ENCODE data around the gene RRP36.

The RRP36 gene

DNA sequence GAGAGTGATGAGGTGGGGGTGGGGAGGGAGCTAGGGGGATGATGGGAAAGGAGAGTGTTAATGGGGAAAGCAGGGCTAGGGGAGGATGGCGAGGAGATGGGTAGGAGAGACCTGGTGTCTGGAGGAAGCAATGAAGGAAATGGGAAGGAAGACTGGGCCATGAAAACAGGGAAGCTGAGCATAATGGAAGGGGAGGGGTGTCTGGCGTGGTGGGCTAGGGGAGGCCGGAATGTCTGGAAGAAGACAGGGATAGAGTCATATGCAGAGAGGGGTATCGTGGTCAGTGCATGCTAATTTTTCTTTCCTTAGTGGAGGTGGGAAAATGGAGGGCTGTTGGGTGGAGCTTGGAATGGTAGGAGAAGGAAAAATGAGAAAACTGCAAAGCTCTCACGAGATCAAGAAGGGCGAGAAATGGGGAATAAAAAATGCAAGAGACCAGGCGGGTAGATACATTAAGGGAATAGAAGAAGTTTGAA, 7.0 kb upstream of the RRP36 start:
- intact Hi-C loops (cut with micrococcal nuclease): loop anchor here (1.0 to 5.0 kb wide), 3 partner anchors 30 to 797 kb away; partner anchors contain the start of genes KLC4, MRPL2, MRPS10 and PPP2R5D
- H3K4me1 Mint-ChIP-seq (ENCODE audit: low read depth): peaks cover 75% of the 10 kb centered on the region
- H3K4me3 Mint-ChIP-seq: peak overlapping the region; percentile 95
- peaks cover 90% of the 10 kb centered on the region for H3K36me3 Mint-ChIP-seq (ENCODE audit: low read depth)
- H3K9me3 Mint-ChIP-seq: no peaks in the 10 kb centered on the region
- H3K27me3 Mint-ChIP-seq: no peaks in the 10 kb centered on the region
- H3K27ac Mint-ChIP-seq: peak overlapping the region; percentile 86

- Mint-ChIP-seq H3K36me3 (ENCODE audit: low read depth) (peaks cover 86% of the 10 kb centered on the region), H3K27ac (peak overlapping the region; percentile 88), H3K4me3 (peak overlapping the region; percentile 80), H3K27me3 (no peaks in the 10 kb centered on the region), H3K9me3 (no peaks in the 10 kb centered on the region), H3K4me1 (ENCODE audit: low read depth) (peaks cover 78% of the 10 kb centered on the region)
- intact Hi-C loops (cut with micrococcal nuclease): no loop called here
These were observed 5.1 kb upstream of the RRP36 start for GRCh38 chr6:43016176-43016942.

DNA sequence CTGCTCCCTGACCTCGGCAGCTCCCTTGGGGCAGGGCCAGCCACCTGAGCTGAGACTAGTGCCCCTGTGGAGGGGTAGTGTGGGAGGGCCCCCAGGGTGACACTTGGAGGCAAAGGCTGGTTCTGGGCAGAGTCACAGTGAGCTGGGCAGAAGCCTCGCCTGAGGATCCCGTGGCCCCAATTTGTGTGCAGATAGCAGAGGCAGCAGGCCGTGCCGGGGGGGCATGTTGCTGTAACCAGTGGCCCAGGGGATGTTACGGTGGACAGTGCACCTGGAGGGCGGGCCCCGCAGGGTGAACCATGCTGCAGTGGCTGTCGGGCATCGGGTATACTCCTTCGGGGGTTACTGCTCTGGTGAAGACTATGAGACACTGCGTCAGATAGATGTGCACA, 4.5 kb upstream of the RRP36 start:
- peaks cover 73% of the 10 kb centered on the region for H3K4me1 Mint-ChIP-seq (ENCODE audit: low read depth)
- H3K9me3 Mint-ChIP-seq: no peaks in the 10 kb centered on the region
- no peaks in the 10 kb centered on the region for H3K27me3 Mint-ChIP-seq
- peaks cover 86% of the 10 kb centered on the region for H3K36me3 Mint-ChIP-seq (ENCODE audit: low read depth)
- intact Hi-C loops (cut with micrococcal nuclease): no loop called here
- peak overlapping the region; percentile 88 for H3K27ac Mint-ChIP-seq
- no peak overlapping the region for H3K4me3 Mint-ChIP-seq

- intact Hi-C loops (cut with micrococcal nuclease): no loop called here
- Mint-ChIP-seq H3K4me3 (no peak overlapping the region), H3K27me3 (no peaks in the 10 kb centered on the region), H3K4me1 (ENCODE audit: low read depth) (peaks cover 58% of the 10 kb centered on the region), H3K9me3 (no peaks in the 10 kb centered on the region), H3K27ac (peak overlapping the region; percentile 88), H3K36me3 (ENCODE audit: low read depth) (peaks cover 73% of the 10 kb centered on the region)
These were observed 2.3 kb upstream of the RRP36 start for GRCh38 chr6:43019152-43019551.

GRCh38 chr6:43020052-43020705, 1.2 kb upstream of the RRP36 start:
- Mint-ChIP-seq H3K4me1 (ENCODE audit: low read depth) (peaks cover 56% of the 10 kb centered on the region), H3K27me3 (no peaks in the 10 kb centered on the region), H3K27ac (peak overlapping the region; percentile 87), H3K9me3 (no peaks in the 10 kb centered on the region), H3K4me3 (no peak overlapping the region), H3K36me3 (ENCODE audit: low read depth) (peaks cover 77% of the 10 kb centered on the region)
- intact Hi-C loops (cut with micrococcal nuclease): loop anchor here (5.0 kb wide), 1 partner anchor 118 kb away; no protein-coding TSS in a partner anchor

GRCh38 chr6:43020847-43021246, 576 bp upstream of the RRP36 start:
- Mint-ChIP-seq H3K4me1 (ENCODE audit: low read depth) (peaks cover 54% of the 10 kb centered on the region), H3K27me3 (no peaks in the 10 kb centered on the region), H3K27ac (peak overlapping the region; percentile 87), H3K36me3 (ENCODE audit: low read depth) (peaks cover 84% of the 10 kb centered on the region), H3K9me3 (no peaks in the 10 kb centered on the region), H3K4me3 (peak overlapping the region; percentile 53)
- intact Hi-C loops (cut with micrococcal nuclease): loop anchor here (5.0 kb wide), 1 partner anchor 119 kb away; no protein-coding TSS in a partner anchor

DNA sequence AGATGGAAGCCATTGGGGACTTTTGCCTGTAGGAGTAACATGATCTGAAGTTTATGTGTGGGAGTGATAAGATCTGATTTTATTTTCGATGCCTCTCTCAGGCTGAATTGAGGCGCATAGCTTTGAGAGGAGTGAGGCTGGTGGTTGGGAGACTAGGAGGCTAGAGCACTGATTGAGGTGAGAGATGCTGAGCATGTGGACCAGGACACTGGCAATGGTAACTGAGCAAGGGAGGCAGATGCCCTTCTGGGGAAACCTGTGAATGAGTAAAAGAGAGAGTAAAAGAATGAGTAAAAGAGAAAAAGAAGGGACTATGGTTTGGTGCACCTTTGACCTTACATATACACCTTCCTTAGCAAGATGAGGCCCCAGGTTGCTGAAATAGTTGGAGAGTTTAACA, 3.0 kb downstream of the RRP36 start:
- Mint-ChIP-seq H3K9me3 (no peaks in the 10 kb centered on the region), H3K27ac (no peak overlapping the region), H3K4me3 (no peak overlapping the region), H3K36me3 (ENCODE audit: low read depth) (peaks cover 84% of the 10 kb centered on the region), H3K27me3 (no peaks in the 10 kb centered on the region), H3K4me1 (ENCODE audit: low read depth) (peaks cover 20% of the 10 kb centered on the region)
- intact Hi-C loops (cut with micrococcal nuclease): loop anchor here (5.0 kb wide), 1 partner anchor 122 kb away; no protein-coding TSS in a partner anchor

GRCh38 chr6:43026365-43026764, 4.9 kb downstream of the RRP36 start:
- H3K36me3 Mint-ChIP-seq (ENCODE audit: low read depth): peaks cover 87% of the 10 kb centered on the region
- peaks cover 9% of the 10 kb centered on the region for H3K4me1 Mint-ChIP-seq (ENCODE audit: low read depth)
- no peaks in the 10 kb centered on the region for H3K27me3 Mint-ChIP-seq
- H3K4me3 Mint-ChIP-seq: no peak overlapping the region
- H3K9me3 Mint-ChIP-seq: no peaks in the 10 kb centered on the region
- intact Hi-C loops (cut with micrococcal nuclease): no loop called here
- no peak overlapping the region for H3K27ac Mint-ChIP-seq

- H3K27ac Mint-ChIP-seq: no peak overlapping the region
- no peaks in the 10 kb centered on the region for H3K27me3 Mint-ChIP-seq
- no peaks in the 10 kb centered on the region for H3K9me3 Mint-ChIP-seq
- H3K36me3 Mint-ChIP-seq (ENCODE audit: low read depth): peaks cover 100% of the 10 kb centered on the region
- intact Hi-C loops (cut with micrococcal nuclease): no loop called here
- H3K4me3 Mint-ChIP-seq: no peak overlapping the region
- H3K4me1 Mint-ChIP-seq (ENCODE audit: low read depth): peaks cover 12% of the 10 kb centered on the region
These were observed 7.7 kb downstream of the RRP36 start for GRCh38 chr6:43029120-43029519.

DNA sequence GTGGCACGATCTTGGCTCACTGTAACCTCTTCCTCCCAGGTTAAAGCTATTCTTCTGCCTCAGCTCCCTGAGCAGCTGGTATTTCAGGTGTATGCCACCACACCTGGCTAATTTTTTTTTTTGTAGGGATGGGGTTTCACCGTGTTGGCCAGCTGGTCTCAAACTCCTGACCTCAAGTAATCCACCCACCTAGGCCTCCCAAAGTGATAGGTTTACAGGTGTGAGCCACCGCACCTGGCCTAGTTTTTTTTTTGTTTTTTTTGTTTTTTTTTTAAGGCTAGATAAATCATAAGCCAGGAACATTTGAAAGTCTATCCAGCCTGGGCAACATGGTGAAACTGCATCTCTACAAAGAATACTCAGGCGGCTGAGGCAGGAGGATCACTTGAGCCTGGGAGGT, 10.9 kb downstream of the RRP36 start:
- Mint-ChIP-seq H3K4me1 (ENCODE audit: low read depth) (peaks cover 6% of the 10 kb centered on the region), H3K9me3 (no peaks in the 10 kb centered on the region), H3K36me3 (ENCODE audit: low read depth) (peaks cover 98% of the 10 kb centered on the region), H3K27me3 (no peaks in the 10 kb centered on the region), H3K27ac (no peak overlapping the region), H3K4me3 (no peak overlapping the region)
- intact Hi-C loops (cut with micrococcal nuclease): no loop called here

GRCh38 chr6:43033496-43034189, 12.2 kb downstream of the RRP36 start:
- H3K36me3 Mint-ChIP-seq (ENCODE audit: low read depth): peaks cover 98% of the 10 kb centered on the region
- intact Hi-C loops (cut with micrococcal nuclease): no loop called here

DNA sequence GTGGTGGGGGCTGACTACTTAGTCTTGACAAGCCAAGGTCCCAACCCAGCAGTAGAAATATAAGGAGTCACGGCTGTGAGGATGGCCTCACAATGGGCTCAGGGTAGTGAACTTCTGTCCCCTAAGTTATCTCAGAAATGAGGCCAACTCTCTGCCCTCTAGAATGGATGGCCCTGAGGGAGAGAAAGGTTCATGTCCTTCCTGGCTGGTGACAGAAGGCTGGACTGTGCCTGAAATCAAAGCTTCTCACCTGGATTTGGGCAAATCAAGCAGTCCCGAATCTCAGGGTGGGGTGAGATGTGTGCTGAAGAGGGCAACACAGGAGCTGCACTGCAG, 12.7 kb downstream of the RRP36 start:
- H3K36me3 Mint-ChIP-seq (ENCODE audit: low read depth): peaks cover 98% of the 10 kb centered on the region
- no peaks in the 10 kb centered on the region for H3K9me3 Mint-ChIP-seq
- H3K27ac Mint-ChIP-seq: no peak overlapping the region
- H3K4me3 Mint-ChIP-seq: no peak overlapping the region
- H3K4me1 Mint-ChIP-seq (ENCODE audit: low read depth): peaks cover 6% of the 10 kb centered on the region
- intact Hi-C loops (cut with micrococcal nuclease): no loop called here
- no peaks in the 10 kb centered on the region for H3K27me3 Mint-ChIP-seq

More at GRCh38 chr6:43033496-43034189, 12.2 kb downstream of the RRP36 start:
- Mint-ChIP-seq H3K4me3 (no peak overlapping the region), H3K27ac (no peak overlapping the region), H3K27me3 (no peaks in the 10 kb centered on the region), H3K4me1 (ENCODE audit: low read depth) (peaks cover 6% of the 10 kb centered on the region), H3K9me3 (no peaks in the 10 kb centered on the region)

DNA sequence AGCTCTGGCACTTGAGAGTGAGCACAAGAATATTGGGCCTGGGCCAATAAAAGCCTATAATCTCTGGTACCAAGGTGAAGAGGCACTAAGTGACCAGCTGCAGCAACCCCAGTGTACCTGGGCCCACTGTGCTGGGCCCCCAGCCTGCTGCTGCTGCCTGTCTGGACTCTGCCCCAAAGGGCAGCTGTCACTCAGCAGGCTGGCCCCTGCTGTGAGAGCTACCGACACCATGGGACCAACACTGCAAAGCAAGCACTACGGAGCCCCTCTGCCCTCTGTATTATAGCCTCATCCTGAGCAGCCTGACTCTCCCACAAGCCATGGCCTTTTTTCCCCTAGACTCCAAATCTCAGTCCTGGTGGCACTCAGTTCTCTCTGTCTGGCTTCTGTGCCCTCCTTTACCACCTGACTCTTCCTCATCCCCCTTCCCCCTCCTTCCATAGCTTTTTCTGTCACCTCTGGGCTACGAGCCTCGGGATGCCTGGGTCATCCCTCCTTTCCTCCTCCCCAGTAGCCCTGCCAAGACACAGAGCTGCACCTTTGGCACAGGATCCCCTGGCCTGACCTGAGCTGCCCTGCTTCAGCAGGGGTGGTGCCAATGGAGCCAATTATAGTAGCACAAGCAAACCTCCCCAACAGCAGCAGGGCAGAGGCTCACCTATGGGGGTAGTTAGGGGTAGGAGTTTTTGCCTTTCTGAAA, 14.2 kb downstream of the RRP36 start:
- no peak overlapping the region for H3K27ac Mint-ChIP-seq
- no peak overlapping the region for H3K4me3 Mint-ChIP-seq
- intact Hi-C loops (cut with micrococcal nuclease): no loop called here
- H3K4me1 Mint-ChIP-seq (ENCODE audit: low read depth): peaks cover 6% of the 10 kb centered on the region
- no peaks in the 10 kb centered on the region for H3K9me3 Mint-ChIP-seq
- H3K27me3 Mint-ChIP-seq: no peaks in the 10 kb centered on the region
- peaks cover 94% of the 10 kb centered on the region for H3K36me3 Mint-ChIP-seq (ENCODE audit: low read depth)
